Fibroblast of pulmonary artery (primary cell): ENCODE measurements around the gene VEPH1.
A peak's percentile ranks its signal among the peaks of the same experiment; 100 is the strongest.

ENCODE experiments used
- DNase-seq: peaks from one replicate; pipeline ENCODE4 v3.0.0-alpha.2; 2010; ENCODE audit warnings: low read depth
- H3K4me3 ChIP-seq: replicated peaks from 2 replicates; pipeline ENCODE4 v1.5.1; 2011; ENCODE audit warnings: low read depth, mild to moderate bottlenecking, control low read depth, low read length, moderate library complexity
- CTCF ChIP-seq: IDR thresholded peaks from 2 replicates; pipeline ENCODE4 v1.5.1; 2011; ENCODE audit warnings: mild to moderate bottlenecking, control low read depth, low read length, inconsistent platforms; ENCODE audit errors: missing control alignments

VEPH1 gene

GRCh38 chr3:157410945-157411344, 92.3 kb downstream of the VEPH1 start:
- TF ChIP-seq CTCF = no peak
- no peak for DNase-seq
- no peak overlapping the region for H3K4me3 ChIP-seq

GRCh38 chr3:157409516-157409915, 93.7 kb downstream of the VEPH1 start:
- no peak for TF ChIP-seq CTCF
- DNase-seq = no peak
- no peak overlapping the region for H3K4me3 ChIP-seq

GRCh38 chr3:157408499-157409149, 94.6 kb downstream of the VEPH1 start:
- TF ChIP-seq CTCF = no peak
- H3K4me3 ChIP-seq = no peak overlapping the region
- no peak for DNase-seq

- H3K4me3 ChIP-seq = no peak overlapping the region
- DNase-seq = no peak
- TF ChIP-seq CTCF = no peak
These were observed 95.4 kb downstream of the VEPH1 start for GRCh38 chr3:157407769-157408168.

GRCh38 chr3:157406394-157406793, 96.8 kb downstream of the VEPH1 start:
- H3K4me3 ChIP-seq = no peak overlapping the region
- no peak for TF ChIP-seq CTCF
- DNase-seq = no peak

- no peak for TF ChIP-seq CTCF
- no peak overlapping the region for H3K4me3 ChIP-seq
- peak; percentile 64 for DNase-seq
These were observed 97.8 kb downstream of the VEPH1 start for GRCh38 chr3:157405457-157405856.

GRCh38 chr3:157404381-157404780, 98.8 kb downstream of the VEPH1 start:
- no peak for TF ChIP-seq CTCF
- no peak for DNase-seq
- no peak overlapping the region for H3K4me3 ChIP-seq
